Hematopoietic multipotent progenitor cell treated with erythropoietin and hydrocortisone succinate and interleukin-3 and kit ligand, for 6 days (in vitro differentiated cells): ENCODE measurements around the gene CEP97.

Experiments used
- DNase-seq: peaks from one replicate; pipeline ENCODE4 v3.0.0-alpha.2; 2015

CEP97 gene

GRCh38 chr3:101778385-101779046 lies 54.1 kb downstream of the CEP97 start:
- no peak for DNase-seq

GRCh38 chr3:101779047-101779821 lies 54.8 kb downstream of the CEP97 start, which contains the start of gene NXPE3:
Gene NXPE3 (plus strand): TSS chr3:101779211. CDS start chr3:101785597, 6,386 bp downstream.
- peak; percentile 93 for DNase-seq

GRCh38 chr3:101779822-101780381 lies 55.5 kb downstream of the CEP97 start:
- peak; percentile 78 for DNase-seq

GRCh38 chr3:101780661-101781060 lies 56.2 kb downstream of the CEP97 start:
- DNase-seq = peak; percentile 20

GRCh38 chr3:101781166-101781565 lies 56.8 kb downstream of the CEP97 start:
- no peak for DNase-seq

- DNase-seq = peak; percentile 48
These were observed 60.6 kb downstream of the CEP97 start for GRCh38 chr3:101784855-101785613.

GRCh38 chr3:101791778-101792177 lies 67.4 kb downstream of the CEP97 start:
- no peak for DNase-seq

GRCh38 chr3:101796077-101796680 lies 71.8 kb downstream of the CEP97 start:
- no peak for DNase-seq

- DNase-seq = no peak
These were observed 76.8 kb downstream of the CEP97 start for GRCh38 chr3:101801174-101801573.

GRCh38 chr3:101802179-101802578 lies 77.8 kb downstream of the CEP97 start:
- no peak for DNase-seq

GRCh38 chr3:101803173-101803782 lies 78.9 kb downstream of the CEP97 start:
- DNase-seq = peak; percentile 96

GRCh38 chr3:101803939-101804338 lies 79.5 kb downstream of the CEP97 start:
- no peak for DNase-seq

- no peak for DNase-seq
These were observed 82.1 kb downstream of the CEP97 start for GRCh38 chr3:101806491-101806890.

- no peak for DNase-seq
These were observed 83.5 kb downstream of the CEP97 start for GRCh38 chr3:101807888-101808287.

GRCh38 chr3:101809178-101810021 lies 85.0 kb downstream of the CEP97 start:
- DNase-seq = peak; percentile 80

- no peak for DNase-seq
These were observed 85.6 kb downstream of the CEP97 start for GRCh38 chr3:101810022-101810418.

- DNase-seq = no peak
These were observed 87.5 kb downstream of the CEP97 start for GRCh38 chr3:101811875-101812274.

GRCh38 chr3:101812895-101813294 lies 88.5 kb downstream of the CEP97 start:
- no peak for DNase-seq

GRCh38 chr3:101813817-101814440 lies 89.5 kb downstream of the CEP97 start:
- DNase-seq = peak; percentile 76

- DNase-seq = no peak
These were observed 90.4 kb downstream of the CEP97 start for GRCh38 chr3:101814835-101815234.
